HG02610 (cell line): ENCODE measurements around the gene KLRC3.
"Not testable (repeated sequence)": the region's sequence is repeated elsewhere in the genome, so short reads cannot be mapped to it uniquely, and the experiment has no call there.

Experiments used
- ATAC-seq: cut with Tn5 transposase; IDR thresholded peaks from one replicate; pipeline ENCODE4 v1.9.1; 2021; ENCODE audit warnings: mild to moderate bottlenecking, moderate library complexity; ENCODE audit not compliant: unreplicated experiment

Gene KLRC3

GRCh38 chr12:10371893-10372535 is 48.4 kb downstream of the KLRC3 start:
- ATAC-seq = not testable (repeated sequence)

GRCh38 chr12:10369557-10370415 is 50.6 kb downstream of the KLRC3 start:
- ATAC-seq = no peak

GRCh38 chr12:10368206-10369171 is 51.9 kb downstream of the KLRC3 start:
- ATAC-seq = no peak

- not testable (repeated sequence) for ATAC-seq
Measured at GRCh38 chr12:10367714-10368113, 52.7 kb downstream of the KLRC3 start.

- no peak for ATAC-seq
Measured at GRCh38 chr12:10366875-10367274, 53.5 kb downstream of the KLRC3 start.

GRCh38 chr12:10365696-10366405 is 54.5 kb downstream of the KLRC3 start:
- ATAC-seq = no peak

GRCh38 chr12:10364815-10365622 is 55.4 kb downstream of the KLRC3 start:
- ATAC-seq = peak; percentile 42

GRCh38 chr12:10363914-10364814 is 56.2 kb downstream of the KLRC3 start:
- peak; percentile 90 for ATAC-seq

GRCh38 chr12:10363658-10363913 is 56.8 kb downstream of the KLRC3 start:
- no peak for ATAC-seq

GRCh38 chr12:10362828-10363657 is 57.4 kb downstream of the KLRC3 start:
- ATAC-seq = no peak

GRCh38 chr12:10362325-10362724 is 58.1 kb downstream of the KLRC3 start:
- ATAC-seq = no peak
